Retinal pigment epithelial cell (primary cell): ENCODE measurements around the gene ANKMY1.

Experiments used
- DNase-seq: peaks from one replicate; pipeline ENCODE4 v3.0.0-alpha.2; 2010; ENCODE audit warnings: low read depth
- H3K4me3 ChIP-seq: 2 replicates; pipeline ENCODE4 v1.5.1; 2011; ENCODE audit warnings: mild to moderate bottlenecking, low read length, control low read depth, moderate library complexity
- CTCF ChIP-seq: conservative IDR thresholded peaks from 2 replicates; pipeline ENCODE4 v1.5.1; 2011; ENCODE audit warnings: low read depth, low read length, control low read depth, inconsistent platforms

ANKMY1 gene

GRCh38 chr2:240451108-240451611 lies 106.6 kb downstream of the ANKMY1 start:
- TF ChIP-seq CTCF: no peak
- H3K4me3 ChIP-seq: no peak overlapping the region
- no peak for DNase-seq

- TF ChIP-seq CTCF: no peak
- DNase-seq: no peak
- no peak overlapping the region for H3K4me3 ChIP-seq
Measured at GRCh38 chr2:240450532-240451107, 107.2 kb downstream of the ANKMY1 start.

GRCh38 chr2:240449764-240450531 lies 107.8 kb downstream of the ANKMY1 start:
- DNase-seq: no peak
- no peak for TF ChIP-seq CTCF
- no peak overlapping the region for H3K4me3 ChIP-seq

GRCh38 chr2:240448387-240449274 lies 109.2 kb downstream of the ANKMY1 start:
- no peak overlapping the region for H3K4me3 ChIP-seq
- no peak for DNase-seq
- no peak for TF ChIP-seq CTCF

- H3K4me3 ChIP-seq: no peak overlapping the region
- TF ChIP-seq CTCF: no peak
- DNase-seq: no peak
Measured at GRCh38 chr2:240447934-240448333, 109.9 kb downstream of the ANKMY1 start.

- H3K4me3 ChIP-seq: no peak overlapping the region
- no peak for TF ChIP-seq CTCF
- DNase-seq: no peak
Measured at GRCh38 chr2:240447331-240447730, 110.5 kb downstream of the ANKMY1 start.
